IMR-90 (cell line): ENCODE data around the gene GRM4. TPM values are rescaled to one million over a fixed set of nuclear protein-coding genes. Genes with fewer than 3 reads are reported as not detected.

ENCODE experiments used
- ATAC-seq: fragments of 200-7000 bp; cut with Tn5 transposase; 2 replicates; pipeline ENCODE4 v1.9.1; 2020; ENCODE audit warnings: low read depth, mild to moderate bottlenecking, moderate library complexity
- BruUV-seq: library from RNA; stranded (reverse); fragments of 400-500 nt; replicated peaks from 2 replicates; lab custom pipeline; 2021; lab: Mats Ljungman, UMichigan
- CTCF ChIA-PET: fragments of 300-600 bp; formaldehyde crosslinking; extraction: SDS; loops from one replicate; lab custom pipeline; 2021; ENCODE audit warnings: antibody characterized with exemption; lab: Yijun Ruan, JAX
- POLR2A ChIA-PET: fragments of 300-600 bp; sonication (Branson Sonifier 250); formaldehyde crosslinking; loops from one replicate; lab custom pipeline; 2022; ENCODE audit warnings: antibody characterized with exemption; ENCODE audit not compliant: unreplicated experiment; lab: Charles Lee
- DNase-seq: peaks from one replicate; pipeline ENCODE4 v3.0.0; 2013
- H2AFZ ChIP-seq: replicated peaks from 2 replicates; pipeline ENCODE3; 2013; ENCODE audit warnings: low read length, mild to moderate bottlenecking; ENCODE audit not compliant: poor library complexity
- H2AK5ac ChIP-seq: 2 replicates; pipeline ENCODE4 v1.6.1; 2013; ENCODE audit warnings: low read depth, low read length, inconsistent platforms
- H2AK9ac ChIP-seq: replicated peaks from 2 replicates; pipeline ENCODE3; 2013; ENCODE audit warnings: mild to moderate bottlenecking, low read depth, low read length, moderate library complexity; ENCODE audit not compliant: poor library complexity
- H2BK120ac ChIP-seq: 2 replicates; pipeline ENCODE4 v1.6.1; 2013; ENCODE audit warnings: low read depth, low read length, inconsistent platforms
- H2BK15ac ChIP-seq: 3 replicates; pipeline ENCODE4 v1.6.1; 2013; ENCODE audit warnings: low read depth, low read length, inconsistent platforms
- H2BK20ac ChIP-seq: 2 replicates; pipeline ENCODE4 v1.6.1; 2013; ENCODE audit warnings: low read depth, mild to moderate bottlenecking, inconsistent platforms, low read length, moderate library complexity
- H2BK5ac ChIP-seq: 2 replicates; pipeline ENCODE4 v1.6.1; 2013; ENCODE audit warnings: mild to moderate bottlenecking, low read depth, low read length, inconsistent platforms; ENCODE audit not compliant: poor library complexity, severe bottlenecking
- H3K14ac ChIP-seq: replicated peaks from 2 replicates; pipeline ENCODE4 v1.6.1; 2013; ENCODE audit warnings: low read depth, low read length, inconsistent platforms
- H3K18ac ChIP-seq: 2 replicates; pipeline ENCODE4 v1.6.1; 2013; ENCODE audit warnings: low read depth, low read length, control low read depth
- H3K23ac ChIP-seq: 2 replicates; pipeline ENCODE4 v1.6.1; 2013; ENCODE audit warnings: low read depth, low read length, inconsistent platforms
- H3K27ac ChIP-seq: 2 replicates; pipeline ENCODE4 v1.5.1; 2013; ENCODE audit warnings: mild to moderate bottlenecking, control low read depth, low read length; ENCODE audit not compliant: insufficient read depth
- H3K27me3 ChIP-seq: 2 replicates; pipeline ENCODE4 v1.6.1; 2013; ENCODE audit warnings: low read length; ENCODE audit not compliant: control insufficient read depth, insufficient read depth
- H3K36me3 ChIP-seq: 2 replicates; pipeline ENCODE4 v1.6.1; 2013; ENCODE audit warnings: low read length, mixed read lengths; ENCODE audit not compliant: control insufficient read depth, insufficient read depth
- H3K4ac ChIP-seq: 2 replicates; pipeline ENCODE4 v1.6.1; 2013; ENCODE audit warnings: low read depth, low read length, inconsistent platforms
- H3K4me1 ChIP-seq: 2 replicates; pipeline ENCODE4 v1.6.1; 2013; ENCODE audit warnings: low read length, mixed read lengths; ENCODE audit not compliant: control insufficient read depth, insufficient read depth
- H3K4me2 ChIP-seq: 2 replicates; pipeline ENCODE4 v1.6.1; 2013; ENCODE audit warnings: low read depth, mild to moderate bottlenecking, control low read depth, low read length, moderate library complexity
- H3K4me3 ChIP-seq: 2 replicates; pipeline ENCODE4 v1.5.1; 2013; ENCODE audit warnings: low read depth, mild to moderate bottlenecking, control low read depth, low read length, moderate library complexity; ENCODE audit not compliant: insufficient read depth
- H3K56ac ChIP-seq: 2 replicates; pipeline ENCODE4 v1.6.1; 2013; ENCODE audit warnings: low read length, inconsistent platforms; ENCODE audit not compliant: insufficient read depth; ENCODE audit errors: extremely low read depth
- H3K79me1 ChIP-seq, 2 experiments: 2 replicates each; pipeline ENCODE4 v1.6.1; 2013; ENCODE audit warnings: low read length in 2 of 2, inconsistent platforms in 1 of 2, low read depth in 1 of 2
- H3K9ac ChIP-seq: 2 replicates; pipeline ENCODE4 v1.6.1; 2013; ENCODE audit warnings: low read depth, low read length, control low read depth
- H3K9me1 ChIP-seq: 2 replicates; pipeline ENCODE4 v1.6.1; 2013; ENCODE audit warnings: low read length, inconsistent platforms; ENCODE audit not compliant: insufficient read depth
- H3K9me3 ChIP-seq: 2 replicates; pipeline ENCODE4 v1.6.1; 2013; ENCODE audit warnings: low read length; ENCODE audit not compliant: control insufficient read depth, insufficient read depth
- H4K20me1 ChIP-seq: 2 replicates; pipeline ENCODE4 v1.6.1; 2013; ENCODE audit warnings: low read length, inconsistent platforms; ENCODE audit not compliant: insufficient read depth
- H4K5ac ChIP-seq: 2 replicates; pipeline ENCODE4 v1.6.1; 2013; ENCODE audit warnings: mild to moderate bottlenecking, low read depth, low read length, control low read depth
- H4K8ac ChIP-seq, 2 experiments: 2 replicates each; pipeline ENCODE4 v1.6.1; 2013; ENCODE audit warnings: low read depth in 2 of 2, low read length in 2 of 2, control low read depth in 1 of 2, inconsistent platforms in 1 of 2
- H4K91ac ChIP-seq: 2 replicates; pipeline ENCODE4 v1.6.1; 2013; ENCODE audit warnings: low read depth, low read length, inconsistent platforms; ENCODE audit not compliant: insufficient read depth
- CEBPB ChIP-seq: IDR thresholded peaks from 2 replicates; pipeline ENCODE4 v1.6.1; 2012; ENCODE audit warnings: low read depth, low read length, improper control_type of control experiment
- CHD1 ChIP-seq: IDR thresholded peaks from 2 replicates; pipeline ENCODE4 v1.6.1; 2012; ENCODE audit warnings: low read depth, low read length, improper control_type of control experiment
- MAFK ChIP-seq: IDR thresholded peaks from 2 replicates; pipeline ENCODE4 v1.6.1; 2012; ENCODE audit warnings: low read depth, low read length, improper control_type of control experiment
- MAZ ChIP-seq: IDR thresholded peaks from 2 replicates; pipeline ENCODE4 v1.6.1; 2012; ENCODE audit warnings: low read depth, mild to moderate bottlenecking, low read length, improper control_type of control experiment, moderate library complexity, borderline replicate concordance
- MXI1 ChIP-seq: IDR thresholded peaks from 2 replicates; pipeline ENCODE4 v1.6.1; 2012; ENCODE audit warnings: low read depth, mild to moderate bottlenecking, low read length, moderate library complexity, borderline replicate concordance
- NFE2L2 ChIP-seq: fragments of 150-350 bp; IDR thresholded peaks from 2 replicates; pipeline ENCODE4 v1.6.1; 2016; ENCODE audit warnings: low read depth, mild to moderate bottlenecking, low read length
- POLR2A ChIP-seq: IDR thresholded peaks from 2 replicates; pipeline ENCODE4 v1.6.1; 2012; ENCODE audit warnings: mild to moderate bottlenecking, low read depth, low read length
- RAD21 ChIP-seq: IDR thresholded peaks from 2 replicates; pipeline ENCODE4 v1.6.1; 2012; ENCODE audit warnings: low read length, improper control_type of control experiment
- RFX5 ChIP-seq: IDR thresholded peaks from 2 replicates; pipeline ENCODE4 v1.8.0; 2012; ENCODE audit warnings: low read depth, mild to moderate bottlenecking, low read length, moderate library complexity
- USF2 ChIP-seq: fragments of 150-350 bp; IDR thresholded peaks from 2 replicates; pipeline ENCODE4 v1.6.1; 2017; ENCODE audit warnings: mild to moderate bottlenecking, antibody characterized with exemption, low read length, low read depth
- WGBS, 2 experiments: methylation state at CpG; one replicate each; pipeline versions ENCODE4 v1.1.5 to v1.1.7; 2013; ENCODE audit warnings: missing lambda C conversion rate in 2 of 2; ENCODE audit not compliant: insufficient read length in 1 of 2; ENCODE audit errors: extremely low coverage in 2 of 2; 5-methylcytosine and 5-hydroxymethylcytosine counted together
- dilution Hi-C: fragments of 300-500 bp; cut with HindIII; formaldehyde crosslinking; loops from one replicate; pipeline ENCODE4 v1.14.3; 2018; ENCODE audit warnings: low sequenced_read_pairs; ENCODE audit not compliant: unreplicated experiment
- in situ Hi-C: fragments of 300-500 bp; cut with MboI; formaldehyde crosslinking; loops from 3 replicates; pipeline ENCODE4 v1.14.3; 2019; ENCODE audit warnings: low sequenced_read_pairs, inconsistent platforms, mixed read lengths
- intact Hi-C: fragments of 100-400 bp; cut with micrococcal nuclease; formaldehyde crosslinking; loops from 2 replicates; pipeline ENCODE4 v1.10.0; 2022
- polyA plus RNA-seq, 3 experiments: library from polyadenylated mRNA; depleted of rRNA; stranded (reverse); fragments of >200 nt; gene quantifications; 2 replicates each; pipeline ENCODE4 v1.2.3, GENCODE V29; 2012; ENCODE audit warnings: low replicate concordance in 1 of 3
- total RNA-seq: library from RNA; depleted of rRNA; stranded (reverse); fragments of >200 nt; gene quantifications from 2 replicates; pipeline ENCODE4 v1.2.3, GENCODE V29; 2012
- TF ChIP-seq, protein P1 (sequence below): conservative IDR thresholded peaks from 2 replicates; pipeline ENCODE4 v1.5.1; 2012; ENCODE audit warnings: mild to moderate bottlenecking, low read depth, low read length, improper control_type of control experiment

GRM4 gene
- total and polyA plus RNA-seq, 2 of the 4 experiments (the other 2 are of a cell fraction): 0.02 TPM; not detected in 1

GRCh38 chr6:34126419-34126818, 19.5 kb downstream of the GRM4 start:
- H2AK5ac ChIP-seq: no peak overlapping the region
- no peak overlapping the region for H3K18ac ChIP-seq
- no peak overlapping the region for H3K56ac ChIP-seq
- H2BK20ac ChIP-seq: no peak overlapping the region
- 17% methylated on average over 1 of the region's 3 CpGs; no CpG with 5 or more reads in 1 of the 2 experiments for WGBS, 2 experiments
- ATAC-seq (no peak), DNase-seq (no peak)
- H3K79me1 ChIP-seq: no peaks in the 10 kb centered on the region
- no peaks in the 10 kb centered on the region for H3K36me3 ChIP-seq
- no peak for TF ChIP-seq USF2
- no peak for TF ChIP-seq NFE2L2
- no peak for TF ChIP-seq CEBPB
- TF ChIP-seq POLR2A: no peak
- no peak for TF ChIP-seq MAFK
- no peak for TF ChIP-seq MAZ
- TF ChIP-seq MXI1: no peak
- no peak for TF ChIP-seq CHD1
- TF ChIP-seq, protein P1, sequence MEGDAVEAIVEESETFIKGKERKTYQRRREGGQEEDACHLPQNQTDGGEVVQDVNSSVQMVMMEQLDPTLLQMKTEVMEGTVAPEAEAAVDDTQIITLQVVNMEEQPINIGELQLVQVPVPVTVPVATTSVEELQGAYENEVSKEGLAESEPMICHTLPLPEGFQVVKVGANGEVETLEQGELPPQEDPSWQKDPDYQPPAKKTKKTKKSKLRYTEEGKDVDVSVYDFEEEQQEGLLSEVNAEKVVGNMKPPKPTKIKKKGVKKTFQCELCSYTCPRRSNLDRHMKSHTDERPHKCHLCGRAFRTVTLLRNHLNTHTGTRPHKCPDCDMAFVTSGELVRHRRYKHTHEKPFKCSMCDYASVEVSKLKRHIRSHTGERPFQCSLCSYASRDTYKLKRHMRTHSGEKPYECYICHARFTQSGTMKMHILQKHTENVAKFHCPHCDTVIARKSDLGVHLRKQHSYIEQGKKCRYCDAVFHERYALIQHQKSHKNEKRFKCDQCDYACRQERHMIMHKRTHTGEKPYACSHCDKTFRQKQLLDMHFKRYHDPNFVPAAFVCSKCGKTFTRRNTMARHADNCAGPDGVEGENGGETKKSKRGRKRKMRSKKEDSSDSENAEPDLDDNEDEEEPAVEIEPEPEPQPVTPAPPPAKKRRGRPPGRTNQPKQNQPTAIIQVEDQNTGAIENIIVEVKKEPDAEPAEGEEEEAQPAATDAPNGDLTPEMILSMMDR: no peak
- no peak for TF ChIP-seq RFX5
- TF ChIP-seq RAD21: no peak
- no peak overlapping the region for H2AFZ ChIP-seq
- H2AK9ac ChIP-seq: no peak overlapping the region
- no peak overlapping the region for H3K14ac ChIP-seq
- H3K4me1 ChIP-seq: no peaks in the 10 kb centered on the region
- no peak overlapping the region for H4K91ac ChIP-seq
- dilution Hi-C loops: no loop called here
- no peak overlapping the region for H3K4me3 ChIP-seq
- no peak overlapping the region for H3K9ac ChIP-seq
- H3K9me3 ChIP-seq: no peaks in the 10 kb centered on the region
- H2BK15ac ChIP-seq: no peak overlapping the region
- no peak overlapping the region for H4K5ac ChIP-seq
- no TSS peak for BruUV-seq
- no peak overlapping the region for H3K27ac ChIP-seq
- no peak overlapping the region for H2BK5ac ChIP-seq
- no peaks in the 10 kb centered on the region for H3K9me1 ChIP-seq
- H4K20me1 ChIP-seq: no peaks in the 10 kb centered on the region
- H3K4me2 ChIP-seq: no peak overlapping the region
- CTCF ChIA-PET: no interaction called here
- H2BK120ac ChIP-seq: no peak overlapping the region
- intact Hi-C loops: no loop called here
- in situ Hi-C loops: no loop called here
- POLR2A ChIA-PET: no interaction called here
- H3K23ac ChIP-seq: no peak overlapping the region
- no peak overlapping the region for H4K8ac ChIP-seq
- H3K4ac ChIP-seq: no peak overlapping the region
- peaks cover 46% of the 10 kb centered on the region for H3K27me3 ChIP-seq
